NOMO-1 (cell line): Measurements from ENCODE around the gene GNAS-AS1.

Experiments used
- DNase-seq, 2 experiments: peaks; one replicate each; lab custom pipeline; 2025; ENCODE audit not compliant: unreplicated experiment in 2 of 2; lab: John Stamatoyannopoulos, UW

Gene GNAS-AS1

DNA sequence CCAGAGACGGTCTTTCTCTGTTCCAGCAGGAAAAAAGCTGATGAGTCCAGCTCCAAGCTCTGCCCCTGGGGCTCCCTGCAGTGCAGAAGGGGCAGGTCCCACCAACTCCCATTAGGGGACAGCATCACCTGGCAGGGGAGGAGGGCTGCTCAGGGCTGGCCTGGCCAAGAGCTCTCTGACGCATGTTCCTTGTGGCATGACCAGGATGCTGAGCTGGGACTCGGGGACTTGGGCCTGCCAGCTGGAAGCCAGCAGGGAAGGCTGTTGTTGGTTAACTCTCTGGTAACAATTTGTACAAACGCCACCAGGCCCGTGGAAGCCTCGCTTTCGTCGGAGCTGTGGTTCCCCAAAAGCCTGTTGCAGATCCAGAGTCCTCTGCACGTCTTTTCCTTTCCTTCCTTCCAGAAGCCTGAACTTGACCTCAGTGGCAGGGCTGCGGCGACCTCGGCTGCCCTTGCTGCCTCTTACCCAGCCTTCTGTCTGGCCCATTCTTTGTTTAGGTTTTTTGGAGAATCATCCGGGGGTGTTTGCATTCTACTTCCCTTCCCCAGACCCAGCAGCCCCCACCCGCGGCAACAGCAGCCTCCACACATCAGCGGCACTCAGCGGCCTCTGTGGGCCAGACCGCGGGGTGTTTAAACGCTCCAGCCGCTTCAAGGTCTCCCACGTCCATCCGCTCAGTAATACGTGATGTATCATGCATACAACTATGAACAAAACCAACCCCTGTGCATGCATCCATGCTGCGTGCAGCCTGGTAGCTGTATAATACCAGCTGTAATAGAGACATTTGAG is 63.3 kb downstream of the GNAS-AS1 start:
- DNase-seq = no peak

DNA sequence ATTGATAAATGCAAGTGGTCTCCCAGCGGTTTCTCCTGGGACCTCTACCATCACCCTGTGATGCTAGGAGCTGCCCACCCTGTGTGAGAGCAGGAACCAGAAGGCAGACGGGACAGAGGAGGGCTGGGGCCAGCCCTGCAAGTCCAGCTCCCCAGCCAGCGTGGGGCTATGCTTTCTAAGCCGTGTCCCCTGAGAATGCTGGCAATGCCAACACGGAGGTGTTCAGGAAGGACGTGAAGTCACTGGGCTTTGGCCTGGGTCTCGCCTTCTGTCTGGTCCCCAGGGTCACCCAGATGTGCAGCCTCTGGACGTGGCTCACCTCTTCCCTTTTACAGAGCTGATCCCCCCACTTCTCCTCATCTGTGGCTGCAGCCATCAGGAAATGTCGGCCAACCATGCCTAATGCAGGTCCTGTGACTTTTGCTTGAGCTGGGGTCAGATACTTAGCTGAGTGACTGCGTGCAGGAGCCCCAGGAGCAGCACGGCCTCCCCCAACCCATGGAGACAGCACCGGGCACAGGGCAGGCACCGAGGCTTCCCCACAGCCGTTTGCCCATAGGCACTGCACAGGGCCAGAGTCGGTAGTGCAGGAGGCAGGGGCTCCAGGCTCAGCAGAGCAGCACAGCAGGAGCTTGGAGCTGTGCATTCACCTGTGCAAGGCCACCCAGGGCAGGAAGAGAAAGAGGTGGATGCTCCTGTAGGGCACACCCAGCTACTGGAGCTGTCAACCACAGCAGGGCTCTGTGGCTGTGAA is 66.2 kb downstream of the GNAS-AS1 start:
- no peak for DNase-seq

DNA sequence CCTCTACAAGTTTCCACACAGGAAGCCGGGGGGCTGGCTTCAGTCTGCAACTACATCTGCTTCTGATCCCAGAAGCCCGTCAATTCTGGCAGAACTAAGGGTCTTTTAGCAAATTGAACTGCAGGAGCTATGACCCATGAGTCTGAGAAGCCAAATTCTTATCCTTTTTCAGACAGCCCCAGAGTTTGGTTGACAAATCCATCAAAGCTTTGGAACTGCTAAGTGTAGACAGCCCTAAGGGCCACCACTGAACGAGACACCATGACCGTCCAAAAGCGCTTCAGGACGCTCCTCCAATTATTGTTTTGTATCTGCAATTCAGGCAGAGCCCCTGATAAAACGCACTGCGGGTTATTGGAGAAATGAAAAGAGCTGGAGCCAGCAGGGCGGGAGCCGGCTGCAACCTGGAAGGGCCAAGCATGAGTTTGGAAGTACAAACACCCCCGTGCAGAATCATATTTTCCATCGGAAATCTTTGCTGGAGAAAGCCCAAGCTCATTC is 67.1 kb downstream of the GNAS-AS1 start:
- no peak for DNase-seq

DNA sequence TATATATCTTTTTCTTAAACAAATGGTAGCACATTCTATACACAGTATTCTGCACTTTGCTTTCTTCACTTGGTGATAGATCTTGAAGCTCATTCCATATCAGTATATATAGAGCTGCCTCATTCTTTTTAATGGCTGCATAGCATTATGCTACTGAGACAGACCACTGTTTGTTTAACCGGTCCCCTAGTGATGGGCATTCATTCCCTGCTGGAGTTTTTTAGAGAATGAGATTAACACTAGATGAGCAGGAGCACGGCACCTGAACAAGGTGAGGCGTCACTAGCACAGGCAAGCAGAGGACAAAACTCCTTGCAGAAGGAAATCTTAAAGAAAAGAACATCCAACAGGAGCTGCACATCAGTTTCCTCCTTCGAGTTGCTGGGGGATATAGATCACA is 69.6 kb downstream of the GNAS-AS1 start:
- no peak for DNase-seq

DNA sequence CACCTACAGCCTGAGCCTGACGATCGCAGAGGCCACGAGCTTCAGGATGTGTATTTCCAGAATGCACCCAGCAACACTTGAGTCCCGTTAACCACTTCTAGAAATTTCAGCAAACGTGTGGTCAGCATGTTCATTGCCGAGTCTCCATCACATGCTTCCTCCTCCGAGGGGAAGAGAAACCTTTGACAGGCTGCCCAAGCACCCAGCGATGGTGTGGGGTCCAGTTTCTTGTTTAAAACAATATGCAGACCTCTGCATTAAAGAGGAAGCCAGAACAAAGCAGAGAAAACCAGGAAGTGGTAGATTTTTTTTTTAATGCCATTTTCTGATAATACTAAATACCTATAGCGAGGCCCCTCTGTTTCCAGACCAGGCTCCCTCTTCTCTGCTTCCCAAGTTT is 71.9 kb downstream of the GNAS-AS1 start:
- peak in 1 of 2 experiments; percentile 17 for DNase-seq

DNA sequence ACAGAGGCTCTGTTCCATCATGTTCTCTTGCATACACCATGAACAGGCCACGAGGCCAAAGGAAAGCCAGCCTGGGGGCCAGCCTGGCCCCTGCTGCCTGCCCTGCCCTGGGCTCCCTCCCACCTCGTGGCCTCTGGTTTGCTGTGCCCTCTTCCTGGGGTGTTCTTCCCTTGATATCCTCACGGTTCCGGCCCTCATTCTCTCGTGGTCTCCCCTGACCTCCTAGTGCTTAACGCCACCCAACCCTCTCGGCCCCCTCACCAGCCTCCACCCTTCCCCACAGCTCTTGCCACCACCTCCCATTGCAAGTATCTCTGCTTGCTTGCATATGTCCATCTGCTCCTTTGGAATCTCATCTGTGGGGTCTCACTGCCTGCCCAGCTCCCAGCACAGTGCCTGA is 73.0 kb downstream of the GNAS-AS1 start:
- DNase-seq = no peak

DNA sequence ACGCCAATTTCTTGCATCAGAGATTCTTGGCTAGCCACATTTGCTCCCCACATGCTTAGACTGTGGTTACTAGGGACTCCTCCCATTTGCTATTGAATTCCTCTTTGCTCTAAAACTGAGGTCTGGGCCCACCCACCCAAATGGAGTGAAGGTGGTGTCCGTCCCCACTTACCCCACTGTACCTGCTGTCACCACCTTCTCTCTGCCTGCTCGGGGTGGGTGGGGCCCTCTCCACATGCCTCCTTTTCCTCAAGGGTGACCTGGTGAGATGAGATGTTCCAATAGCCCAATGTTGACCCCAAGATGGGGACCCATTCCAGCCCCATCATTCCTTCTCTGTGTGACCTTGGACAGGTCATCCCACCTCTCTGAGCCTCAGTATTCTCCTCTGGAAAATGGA is 74.6 kb downstream of the GNAS-AS1 start:
- DNase-seq = no peak

DNA sequence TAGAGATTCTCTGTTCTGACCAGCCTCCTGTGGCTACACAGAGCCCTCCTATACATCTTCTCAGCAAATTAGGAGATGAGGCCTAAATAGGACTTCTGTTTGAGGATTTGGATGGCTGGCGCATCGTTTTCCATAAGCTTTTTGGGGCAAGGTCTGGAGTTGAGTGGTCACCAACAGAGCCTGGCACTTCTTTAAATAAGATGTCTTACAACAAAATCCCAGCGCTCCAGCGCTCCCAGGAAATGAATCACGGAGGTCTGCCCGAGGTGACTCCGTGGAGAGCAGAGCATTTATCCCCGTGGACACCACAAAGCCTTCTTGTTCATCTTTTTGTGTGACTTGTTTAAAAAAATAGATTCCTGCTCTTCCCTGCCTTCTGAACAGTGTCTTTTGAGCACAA is 75.3 kb downstream of the GNAS-AS1 start:
- DNase-seq = no peak

DNA sequence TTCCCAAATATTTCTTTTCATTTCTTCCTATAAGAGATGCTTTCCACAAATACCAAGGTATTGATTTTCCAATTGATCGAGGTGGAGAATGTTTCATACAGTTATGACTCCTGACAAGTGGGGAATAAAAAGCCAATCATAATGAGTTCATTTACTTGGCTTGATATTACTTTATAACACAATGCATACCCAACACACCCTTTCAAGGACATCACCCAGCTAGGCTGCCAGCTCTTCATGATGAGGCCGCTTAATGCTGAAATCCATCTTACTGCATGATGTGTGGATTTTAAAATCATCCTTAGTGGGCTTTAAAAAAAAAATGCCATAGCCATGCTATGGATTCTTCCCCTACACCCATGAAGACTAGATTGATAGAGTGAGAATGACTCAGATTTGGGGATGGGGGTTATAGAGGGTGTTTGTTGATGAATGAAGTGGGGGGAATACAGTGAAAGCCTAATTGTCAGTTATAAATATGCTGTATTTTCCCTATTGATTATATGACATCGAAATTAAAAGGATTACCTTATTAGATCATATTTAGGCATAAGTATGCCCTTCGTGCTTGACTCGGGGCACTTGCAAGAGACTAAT is 75.9 kb downstream of the GNAS-AS1 start:
- no peak for DNase-seq

DNA sequence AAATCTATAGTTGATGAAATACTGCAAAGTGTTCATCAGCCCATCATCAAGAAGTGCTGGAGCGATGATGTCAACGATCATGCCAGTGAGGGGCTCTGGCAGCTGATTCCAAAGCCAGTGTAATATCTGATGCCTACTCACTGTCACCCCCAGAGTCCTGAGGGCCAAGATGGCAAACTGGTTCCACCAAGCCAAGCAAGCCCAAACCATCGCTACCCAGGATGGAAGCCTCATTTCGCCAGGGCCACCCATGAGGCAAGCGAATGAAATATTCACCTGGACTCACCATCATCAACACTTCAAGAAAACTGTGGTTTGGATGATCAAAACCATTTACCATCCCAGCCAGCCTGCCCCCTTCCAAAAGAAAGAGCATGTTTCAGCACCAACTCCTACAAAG is 76.5 kb downstream of the GNAS-AS1 start:
- no peak for DNase-seq

DNA sequence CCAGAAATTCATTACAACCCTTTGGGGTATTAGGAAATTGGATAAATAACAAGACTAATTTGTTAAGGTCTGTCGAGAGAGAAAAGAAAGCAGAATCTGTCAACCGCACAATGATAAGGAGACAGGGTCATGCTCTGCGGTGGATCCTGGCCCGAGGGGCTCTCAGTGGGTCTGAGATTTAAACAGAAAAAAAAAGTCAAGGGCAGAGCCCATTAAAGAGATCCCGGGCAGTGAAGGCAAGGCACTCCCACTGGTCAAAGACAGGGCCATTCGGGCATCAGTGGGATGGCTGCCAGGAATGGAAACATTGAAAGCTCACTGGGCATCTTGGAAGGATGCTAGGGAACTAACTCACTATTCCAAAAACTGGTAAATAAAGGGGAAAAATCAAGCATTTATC is 77.9 kb downstream of the GNAS-AS1 start:
- DNase-seq = no peak
